ENCODE results near the gene ZNF10.

DNA sequence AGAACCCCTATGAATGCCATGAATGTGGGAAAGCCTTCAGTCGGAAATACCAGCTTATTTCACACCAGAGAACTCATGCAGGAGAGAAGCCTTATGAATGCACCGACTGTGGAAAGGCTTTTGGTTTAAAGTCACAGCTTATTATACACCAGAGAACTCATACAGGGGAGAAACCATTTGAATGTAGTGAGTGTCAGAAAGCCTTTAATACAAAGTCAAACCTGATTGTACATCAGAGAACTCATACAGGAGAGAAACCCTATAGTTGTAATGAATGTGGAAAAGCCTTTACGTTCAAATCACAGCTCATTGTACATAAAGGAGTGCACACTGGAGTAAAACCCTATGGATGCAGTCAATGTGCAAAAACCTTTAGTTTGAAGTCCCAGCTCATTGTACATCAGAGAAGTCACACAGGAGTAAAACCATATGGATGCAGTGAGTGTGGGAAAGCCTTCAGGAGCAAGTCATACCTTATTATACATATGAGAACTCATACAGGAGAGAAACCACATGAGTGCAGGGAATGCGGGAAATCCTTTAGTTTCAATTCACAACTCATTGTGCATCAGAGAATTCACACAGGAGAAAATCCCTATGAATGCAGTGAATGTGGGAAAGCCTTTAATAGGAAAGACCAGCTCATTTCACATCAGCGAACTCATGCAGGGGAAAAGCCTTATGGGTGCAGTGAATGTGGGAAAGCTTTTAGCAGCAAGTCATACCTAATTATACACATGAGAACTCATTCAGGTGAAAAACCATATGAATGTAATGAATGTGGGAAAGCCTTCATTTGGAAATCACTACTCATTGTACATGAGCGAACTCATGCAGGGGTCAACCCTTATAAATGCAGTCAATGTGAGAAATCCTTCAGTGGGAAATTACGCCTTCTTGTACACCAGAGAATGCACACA, 73.2 kb downstream of the ZNF10 start:
- TF ChIP-seq, protein P1, sequence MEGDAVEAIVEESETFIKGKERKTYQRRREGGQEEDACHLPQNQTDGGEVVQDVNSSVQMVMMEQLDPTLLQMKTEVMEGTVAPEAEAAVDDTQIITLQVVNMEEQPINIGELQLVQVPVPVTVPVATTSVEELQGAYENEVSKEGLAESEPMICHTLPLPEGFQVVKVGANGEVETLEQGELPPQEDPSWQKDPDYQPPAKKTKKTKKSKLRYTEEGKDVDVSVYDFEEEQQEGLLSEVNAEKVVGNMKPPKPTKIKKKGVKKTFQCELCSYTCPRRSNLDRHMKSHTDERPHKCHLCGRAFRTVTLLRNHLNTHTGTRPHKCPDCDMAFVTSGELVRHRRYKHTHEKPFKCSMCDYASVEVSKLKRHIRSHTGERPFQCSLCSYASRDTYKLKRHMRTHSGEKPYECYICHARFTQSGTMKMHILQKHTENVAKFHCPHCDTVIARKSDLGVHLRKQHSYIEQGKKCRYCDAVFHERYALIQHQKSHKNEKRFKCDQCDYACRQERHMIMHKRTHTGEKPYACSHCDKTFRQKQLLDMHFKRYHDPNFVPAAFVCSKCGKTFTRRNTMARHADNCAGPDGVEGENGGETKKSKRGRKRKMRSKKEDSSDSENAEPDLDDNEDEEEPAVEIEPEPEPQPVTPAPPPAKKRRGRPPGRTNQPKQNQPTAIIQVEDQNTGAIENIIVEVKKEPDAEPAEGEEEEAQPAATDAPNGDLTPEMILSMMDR (IDR thresholded peaks at IDR 0.05 in 4 of 5, conservative IDR thresholded peaks at IDR 0.05 in 1 of 5), result no peak
- TF ChIP-seq POLR2A (IDR thresholded peaks at IDR 0.05), result no peak

Measured in gastrocnemius medialis (tissue), 4 donors.